Right atrium auricular region (tissue), 2 donors: ENCODE data around the gene HEATR5A. TPM values are rescaled to one million over a fixed set of nuclear protein-coding genes. Genes with fewer than 3 reads are reported as not detected.
"Not testable (repeated sequence)": the region's sequence is repeated elsewhere in the genome, so short reads cannot be mapped to it uniquely, and the experiment has no call there.

Source experiments
- DNase-seq: peaks from one replicate; pipeline ENCODE4 v3.0.0-alpha.2; 2019; ENCODE audit warnings: low spot score
- H3K27ac ChIP-seq, 2 donors: fragments of 200-600 bp; sonication (generic); 1 replicate in 1 of 2; 2 replicates in 1 of 2; pipeline ENCODE4 v1.5.1; 2016 to 2019
- H3K27me3 ChIP-seq, 2 donors: fragments of 200-600 bp; sonication (generic); one replicate each; pipeline versions ENCODE4 v1.5.1 to v1.6.0; 2017 to 2019
- H3K36me3 ChIP-seq: fragments of 200-600 bp; sonication (generic); one replicate; pipeline ENCODE4 v1.5.1; 2016
- H3K4me1 ChIP-seq, 2 donors: fragments of 200-600 bp; sonication (generic); one replicate each; pipeline versions ENCODE4 v1.5.1 to v1.6.0; 2017 to 2019
- H3K4me3 ChIP-seq, 2 donors: fragments of 200-600 bp; sonication (generic); 1 replicate in 1 of 2; 2 replicates in 1 of 2; pipeline ENCODE4 v1.5.1; 2017 to 2019; ENCODE audit warnings: mild to moderate bottlenecking in 1 of 2, moderate library complexity in 1 of 2
- H3K9me3 ChIP-seq, 2 donors: fragments of 200-600 bp; sonication (generic); one replicate each; pipeline ENCODE4 v1.5.1; 2019
- CTCF ChIP-seq, 2 donors: fragments of 200-600 bp; sonication (generic); IDR thresholded peaks; one replicate each; pipeline ENCODE4 v1.5.1; 2019; ENCODE audit warnings: antibody characterized with exemption in 2 of 2
- total RNA-seq, 2 donors: library from RNA; depleted of rRNA; stranded (reverse); fragments of >200 nt; gene quantifications; one replicate each; pipeline ENCODE4 v1.1.0, GENCODE V29; 2016

Gene HEATR5A
- total RNA-seq, 2 donors from 2014 or later = 29.0 to 29.3 TPM

DNA sequence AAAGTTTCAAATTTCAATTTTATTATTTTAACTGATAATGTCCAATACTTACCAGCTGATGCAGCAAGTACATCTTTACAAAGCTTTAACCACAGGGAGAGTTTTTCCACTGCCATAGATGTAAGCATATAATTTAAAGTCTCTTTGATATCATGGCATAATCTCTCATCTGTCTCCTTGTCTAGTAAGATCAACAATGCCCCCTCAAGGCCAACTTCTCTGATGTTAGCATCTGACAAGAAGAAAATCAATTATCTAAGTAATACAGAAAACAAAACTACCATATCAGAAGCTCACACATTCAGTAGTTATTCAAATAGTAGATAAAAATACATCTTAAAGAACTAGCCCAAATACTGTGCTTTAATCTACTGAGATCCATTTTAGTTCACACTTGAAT lies 94.2 kb downstream of the HEATR5A start:
- Histone ChIP-seq H3K4me3 (no peak overlapping the region), H3K9me3 (no peaks in the 10 kb centered on the region), H3K27ac (no peak overlapping the region), H3K27me3 (no peaks in the 10 kb centered on the region), H3K36me3 (peaks cover 14% of the 10 kb centered on the region), H3K4me1 (no peaks in the 10 kb centered on the region)
- no peak for DNase-seq
- no peak for TF ChIP-seq CTCF (IDR thresholded peaks at IDR 0.05)

DNA sequence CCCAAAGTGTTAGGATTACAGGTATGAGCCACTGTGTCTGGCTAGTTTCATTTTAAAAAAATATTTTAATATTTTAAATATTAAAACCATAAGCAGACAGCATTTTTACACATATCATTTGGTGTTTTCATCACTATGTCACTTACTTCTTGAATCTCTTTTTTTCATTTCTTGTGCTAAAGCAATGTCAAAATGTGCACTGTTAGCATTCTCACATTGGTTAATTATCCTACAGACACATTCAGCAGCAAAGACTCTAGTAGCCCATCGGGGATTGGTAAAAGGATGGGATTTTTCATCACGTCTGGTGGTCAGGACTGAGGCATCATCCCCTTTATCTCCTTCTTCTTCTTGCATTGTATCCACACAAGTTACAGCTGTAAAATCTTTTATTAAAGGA lies 96.9 kb downstream of the HEATR5A start:
- Histone ChIP-seq H3K27me3 (no peaks in the 10 kb centered on the region), H3K27ac (no peak overlapping the region), H3K4me3 (no peak overlapping the region), H3K36me3 (no peaks in the 10 kb centered on the region), H3K4me1 (no peaks in the 10 kb centered on the region), H3K9me3 (no peaks in the 10 kb centered on the region)
- DNase-seq = no peak
- no peak for TF ChIP-seq CTCF (IDR thresholded peaks at IDR 0.05)

- H3K4me3 ChIP-seq = no peak overlapping the region
- DNase-seq = no peak
- H3K27me3 ChIP-seq = no peaks in the 10 kb centered on the region
- H3K36me3 ChIP-seq = peaks cover 12% of the 10 kb centered on the region
- H3K9me3 ChIP-seq = no peaks in the 10 kb centered on the region
- no peaks in the 10 kb centered on the region for H3K4me1 ChIP-seq
- no peak overlapping the region for H3K27ac ChIP-seq
- TF ChIP-seq CTCF (IDR thresholded peaks at IDR 0.05) = no peak
Measured at GRCh38 chr14:31320922-31321766, 99.2 kb downstream of the HEATR5A start.

DNA sequence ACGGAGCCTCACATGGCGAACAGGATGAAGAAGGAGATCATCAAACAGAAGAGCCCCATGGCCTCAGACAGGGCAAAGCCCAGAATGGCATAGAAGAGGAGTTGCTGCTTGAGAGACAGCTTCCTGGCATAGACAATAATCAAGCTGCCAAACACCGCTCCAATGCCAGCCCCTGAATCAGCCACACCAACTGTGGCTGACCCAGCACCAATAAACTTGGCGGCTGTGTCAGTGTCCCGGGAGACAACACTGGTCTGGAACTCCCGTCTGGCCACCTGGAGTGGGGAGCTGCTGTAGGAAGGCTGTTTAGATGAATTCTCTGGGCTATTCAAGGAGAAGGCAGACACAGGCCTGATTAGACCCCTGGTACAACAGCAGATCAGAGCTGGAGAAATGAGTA lies 100.1 kb downstream of the HEATR5A start:
- H3K36me3 ChIP-seq = peaks cover 21% of the 10 kb centered on the region
- H3K9me3 ChIP-seq = no peaks in the 10 kb centered on the region
- no peak for DNase-seq
- H3K27me3 ChIP-seq = no peaks in the 10 kb centered on the region
- peak overlapping the region in 1 of 2 donors; percentile 36 for H3K27ac ChIP-seq
- H3K4me1 ChIP-seq = no peaks in the 10 kb centered on the region
- TF ChIP-seq CTCF (IDR thresholded peaks at IDR 0.05) = no peak
- no peak overlapping the region for H3K4me3 ChIP-seq

DNA sequence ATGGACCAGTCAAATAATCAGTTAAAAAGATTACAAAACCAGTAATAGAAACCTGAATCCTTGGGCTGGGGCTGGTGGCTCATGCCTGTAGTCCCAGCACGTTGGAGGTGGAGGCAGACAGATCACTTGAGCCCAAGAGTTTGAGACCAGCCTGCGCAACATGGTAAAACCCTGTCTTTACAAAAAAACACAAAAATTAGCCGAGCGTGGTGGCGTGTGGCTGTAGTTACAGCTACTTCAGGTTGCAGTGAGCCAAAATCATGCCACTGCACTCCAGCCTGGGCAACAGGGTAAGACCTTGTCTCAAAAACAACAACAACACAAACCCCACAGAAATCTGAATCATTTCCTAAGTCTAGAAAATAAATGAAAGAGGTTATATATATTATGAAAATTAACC lies 100.6 kb downstream of the HEATR5A start:
- no peaks in the 10 kb centered on the region for H3K4me1 ChIP-seq
- no peak overlapping the region for H3K4me3 ChIP-seq
- peaks cover 26% of the 10 kb centered on the region for H3K36me3 ChIP-seq
- H3K27me3 ChIP-seq = no peaks in the 10 kb centered on the region
- H3K9me3 ChIP-seq = no peaks in the 10 kb centered on the region
- no peak for DNase-seq
- H3K27ac ChIP-seq = peak overlapping the region in 1 of 2 donors; percentile 36
- TF ChIP-seq CTCF (IDR thresholded peaks at IDR 0.05) = no peak

DNA sequence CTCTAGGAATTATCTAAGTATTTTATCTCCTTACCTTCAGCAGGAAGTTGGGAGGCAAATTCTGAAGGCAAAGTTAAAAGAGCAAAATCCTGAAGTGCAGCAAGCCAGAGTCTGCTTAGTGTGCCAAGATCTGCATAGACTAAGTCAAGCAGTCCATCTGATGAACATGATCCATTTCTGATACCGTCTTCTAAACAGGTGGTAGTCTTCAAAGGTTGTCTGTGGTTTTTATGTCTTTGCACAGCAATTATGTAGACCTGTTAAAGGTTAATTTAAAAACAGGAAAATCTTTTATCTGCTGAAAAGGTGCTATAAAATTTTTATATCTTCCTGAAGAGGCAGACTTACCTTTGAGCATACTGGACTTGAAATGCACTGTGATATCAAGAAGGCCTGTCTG lies 107.4 kb downstream of the HEATR5A start:
- H3K4me1 ChIP-seq = no peaks in the 10 kb centered on the region
- peaks cover 62% of the 10 kb centered on the region for H3K36me3 ChIP-seq
- H3K9me3 ChIP-seq = no peaks in the 10 kb centered on the region
- DNase-seq = no peak
- TF ChIP-seq CTCF (IDR thresholded peaks at IDR 0.05) = no peak
- no peak overlapping the region for H3K4me3 ChIP-seq
- H3K27me3 ChIP-seq = no peaks in the 10 kb centered on the region
- H3K27ac ChIP-seq = no peak overlapping the region

DNA sequence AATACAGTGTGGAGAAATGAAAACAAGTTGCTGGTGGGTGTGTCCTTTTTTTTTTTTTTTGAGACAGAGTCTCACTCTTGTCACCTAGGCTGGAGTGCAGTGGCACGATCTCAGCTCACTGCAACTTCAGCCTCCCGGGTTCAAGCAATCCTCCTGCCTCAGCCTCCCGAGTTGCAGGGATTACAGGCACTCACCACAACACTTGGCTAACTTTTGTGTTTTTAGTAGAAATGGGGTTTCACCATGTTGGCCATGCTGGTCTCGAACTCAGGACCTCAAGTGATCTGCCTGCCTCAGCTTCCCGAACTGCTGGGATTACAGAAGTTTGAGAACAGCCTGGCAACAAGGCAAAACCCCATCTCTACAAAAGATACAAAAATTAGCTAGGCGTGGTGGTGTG lies 108.0 kb downstream of the HEATR5A start:
- not testable (repeated sequence) for H3K4me3 ChIP-seq, H3K27me3 ChIP-seq, DNase-seq, H3K9me3 ChIP-seq, H3K27ac ChIP-seq, H3K4me1 ChIP-seq
- H3K36me3 ChIP-seq = peaks cover 62% of the 10 kb centered on the region
